HepG2 (cell line): ENCODE data around the gene PLIN3. TPM values are rescaled to one million over a fixed set of nuclear protein-coding genes. Genes with fewer than 3 reads are reported as not detected.

Experiments used
- ADNP ChIP-seq: sonication (generic); formaldehyde crosslinking; IDR thresholded peaks from 2 replicates; pipeline ENCODE4 v1.4.0; 2020; ENCODE audit warnings: missing genetic modification reagents
- AGO2 ChIP-seq: fragments of 200-400 bp; formaldehyde crosslinking; optimal IDR thresholded peaks from 2 replicates; pipeline ENCODE3; 2017; ENCODE audit warnings: mild to moderate bottlenecking, low read depth, low read length, moderate library complexity
- CHD4 ChIP-seq: fragments of 200-600 bp; sonication (generic); IDR thresholded peaks from 2 replicates; pipeline ENCODE4 v1.7.0; 2017; ENCODE audit warnings: mild to moderate bottlenecking, low read length, borderline replicate concordance
- DNMT1 ChIP-seq: sonication (generic); formaldehyde crosslinking; IDR thresholded peaks from 2 replicates; pipeline ENCODE4 v1.5.1; 2020; ENCODE audit warnings: mild to moderate bottlenecking, missing genetic modification reagents
- FOXK1 ChIP-seq: sonication (generic); formaldehyde crosslinking; IDR thresholded peaks from 2 replicates; pipeline ENCODE4 v1.4.0; 2020; ENCODE audit warnings: low read depth, missing genetic modification reagents, borderline replicate concordance
- HDAC2 ChIP-seq: sonication (generic); formaldehyde crosslinking; IDR thresholded peaks from 2 replicates; pipeline ENCODE4 v1.4.0; 2020; ENCODE audit warnings: missing genetic modification reagents
- KDM4B ChIP-seq: sonication (generic); formaldehyde crosslinking; IDR thresholded peaks from 2 replicates; pipeline ENCODE4 v1.4.0; 2020; ENCODE audit warnings: missing genetic modification reagents
- MED8 ChIP-seq: sonication (generic); formaldehyde crosslinking; IDR thresholded peaks from 2 replicates; pipeline ENCODE4 v1.8.1; 2023; ENCODE audit warnings: mild to moderate bottlenecking, missing genetic modification reagents; ENCODE audit not compliant: insufficient replicate concordance
- NR2F1 ChIP-seq, 2 experiments: fragments of 450-650 bp in 1 of 2; formaldehyde crosslinking in 1 of 2; IDR thresholded peaks; 2 replicates each; pipeline versions ENCODE4 v1.5.0 to v1.6.1; 2016 to 2020; ENCODE audit warnings: mild to moderate bottlenecking in 1 of 2, missing compliant biosample characterization in 1 of 2, missing genetic modification reagents in 1 of 2, moderate library complexity in 1 of 2
- NRL ChIP-seq: sonication (generic); formaldehyde crosslinking; IDR thresholded peaks from 2 replicates; pipeline ENCODE4 v1.5.0; 2020; ENCODE audit warnings: missing genetic modification reagents, mild to moderate bottlenecking, moderate library complexity, borderline replicate concordance
- PRPF4 ChIP-seq: fragments of 200-400 bp; formaldehyde crosslinking; IDR thresholded peaks from 2 replicates; pipeline ENCODE4 v1.6.1; 2016; ENCODE audit warnings: low read length, low read depth; ENCODE audit not compliant: poor library complexity, severe bottlenecking
- SAFB2 ChIP-seq: sonication (generic); formaldehyde crosslinking; IDR thresholded peaks from 2 replicates; pipeline ENCODE4 v1.5.1; 2020; ENCODE audit warnings: missing genetic modification reagents, low read depth, mild to moderate bottlenecking, borderline replicate concordance
- SMAD9 ChIP-seq: sonication (generic); formaldehyde crosslinking; IDR thresholded peaks from 2 replicates; pipeline ENCODE4 v1.5.1; 2020; ENCODE audit warnings: mild to moderate bottlenecking, missing genetic modification reagents
- SRY ChIP-seq: sonication (generic); formaldehyde crosslinking; IDR thresholded peaks from 2 replicates; pipeline ENCODE4 v1.8.0; 2022; ENCODE audit warnings: mild to moderate bottlenecking, missing genetic modification reagents
- U2AF2 ChIP-seq: fragments of 200-400 bp; formaldehyde crosslinking; IDR thresholded peaks from 2 replicates; pipeline ENCODE4 v1.6.1; 2017; ENCODE audit warnings: low read depth, mild to moderate bottlenecking, low read length
- ZBTB7A ChIP-seq: sonication (generic); formaldehyde crosslinking; IDR thresholded peaks from 2 replicates; pipeline ENCODE4 v1.8.0; 2022; ENCODE audit warnings: mild to moderate bottlenecking, missing genetic modification reagents
- ZNF354B ChIP-seq: sonication (generic); formaldehyde crosslinking; IDR thresholded peaks from 2 replicates; pipeline ENCODE4 v1.8.0; 2022; ENCODE audit warnings: mild to moderate bottlenecking, missing genetic modification reagents
- ZNF562 ChIP-seq: sonication (generic); formaldehyde crosslinking; IDR thresholded peaks from 2 replicates; pipeline ENCODE4 v1.8.0; 2022; ENCODE audit warnings: missing genetic modification reagents, borderline replicate concordance
- ZNF713 ChIP-seq: sonication (generic); formaldehyde crosslinking; IDR thresholded peaks from 2 replicates; pipeline ENCODE4 v1.4.0; 2020; ENCODE audit warnings: mild to moderate bottlenecking, missing genetic modification reagents
- ZNF737 ChIP-seq: sonication (generic); formaldehyde crosslinking; IDR thresholded peaks from 2 replicates; pipeline ENCODE4 v1.5.0; 2020; ENCODE audit warnings: missing genetic modification reagents, mild to moderate bottlenecking, borderline replicate concordance
- ZSCAN22 ChIP-seq: sonication (generic); formaldehyde crosslinking; IDR thresholded peaks from 2 replicates; pipeline ENCODE4 v1.4.0; 2020; ENCODE audit warnings: mild to moderate bottlenecking, missing genetic modification reagents
- ZSCAN9 ChIP-seq: IDR thresholded peaks from 2 replicates; pipeline ENCODE4 v1.6.1; 2016; ENCODE audit warnings: borderline replicate concordance
- polyA plus RNA-seq, 8 experiments: library from polyadenylated mRNA; depleted of rRNA in 3 of 8; stranded (reverse) in 7 of 8; unstranded in 1 of 8; fragments of >200 nt; fragmentation: Illumina TruSeq in 4 of 8; extraction: Trizol in 4 of 8; gene quantifications; 2 replicates each; pipeline versions ENCODE4 v1.2.1 to v1.2.3, GENCODE V29; 2011 to 2016; ENCODE audit warnings: low read depth in 4 of 8, missing spikeins in 1 of 8, mixed read lengths in 1 of 8; ENCODE audit not compliant: insufficient read depth in 1 of 8
- total RNA-seq, 5 experiments: library from RNA; depleted of rRNA; stranded (reverse); fragments of >200 nt; fragmentation: Illumina TruSeq; extraction: Trizol; gene quantifications; 2 replicates each; pipeline ENCODE4 v1.2.3, GENCODE V29; 2016; ENCODE audit warnings: low read depth in 1 of 5
- TF ChIP-seq, protein P1 (sequence below): fragments of 450-650 bp; IDR thresholded peaks from 2 replicates; pipeline ENCODE4 v1.6.1; 2016
- TF ChIP-seq, protein P2 (sequence below): sonication (generic); formaldehyde crosslinking; IDR thresholded peaks from 2 replicates; pipeline ENCODE4 v1.8.0; 2022; ENCODE audit warnings: missing genetic modification reagents, low read depth, mild to moderate bottlenecking, borderline replicate concordance
- TF ChIP-seq, protein P3 (sequence below): sonication (generic); formaldehyde crosslinking; IDR thresholded peaks from 2 replicates; pipeline ENCODE4 v1.8.1; 2022; ENCODE audit warnings: mild to moderate bottlenecking, missing genetic modification reagents
- TF ChIP-seq, protein P4 (sequence below): sonication (generic); formaldehyde crosslinking; IDR thresholded peaks from 2 replicates; pipeline ENCODE4 v1.4.0; 2020; ENCODE audit warnings: missing genetic modification reagents; ENCODE audit errors: not compliant biosample characterization
- TF ChIP-seq, protein P5 (sequence below): IDR thresholded peaks from 2 replicates; pipeline ENCODE4 v1.6.1; 2016; ENCODE audit warnings: low read depth, borderline replicate concordance

The PLIN3 gene
- total and polyA plus RNA-seq, 2 of the 13 experiments (the other 11 are each of a cell fraction or from before 2014, with no cell fraction given): 49.3 to 57.9 TPM

DNA sequence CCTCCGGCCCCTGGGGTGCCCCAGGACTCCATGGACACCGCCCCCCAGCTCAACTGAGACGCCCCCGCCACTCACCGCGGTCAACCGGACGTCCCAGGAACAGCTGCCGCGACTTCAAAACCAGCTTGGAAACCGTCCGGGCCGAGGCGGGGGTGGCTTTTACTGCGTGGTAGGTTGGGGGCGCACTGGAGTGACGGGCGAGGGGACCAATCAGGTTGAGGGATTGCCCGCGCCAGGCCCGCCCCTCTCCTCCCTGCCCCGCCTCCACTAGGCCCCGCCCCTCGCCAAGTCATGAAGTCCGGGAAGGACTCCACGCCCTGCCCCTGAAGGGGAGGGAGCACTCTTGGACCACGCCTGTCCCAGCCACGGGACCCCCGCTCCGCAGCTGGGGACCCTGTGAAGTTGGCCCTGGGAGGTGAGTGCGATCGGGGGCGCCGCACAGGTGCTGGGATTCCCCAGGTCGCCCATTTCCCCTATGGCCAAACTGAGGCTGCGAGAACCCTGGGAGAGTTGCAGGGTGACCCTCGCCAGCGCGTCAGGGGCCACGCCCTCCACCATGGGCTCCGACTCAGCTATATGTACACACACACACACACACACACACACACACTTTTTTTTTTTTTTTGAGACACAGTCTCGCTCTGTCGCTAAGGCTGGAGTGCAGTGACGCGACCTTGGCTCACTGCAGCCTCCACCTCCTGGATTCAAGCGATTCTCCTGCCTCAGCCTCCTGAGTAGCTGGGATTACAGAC, at the start of gene PLIN3 (continued):
- no peak for TF ChIP-seq SAFB2
- TF ChIP-seq, protein P1, sequence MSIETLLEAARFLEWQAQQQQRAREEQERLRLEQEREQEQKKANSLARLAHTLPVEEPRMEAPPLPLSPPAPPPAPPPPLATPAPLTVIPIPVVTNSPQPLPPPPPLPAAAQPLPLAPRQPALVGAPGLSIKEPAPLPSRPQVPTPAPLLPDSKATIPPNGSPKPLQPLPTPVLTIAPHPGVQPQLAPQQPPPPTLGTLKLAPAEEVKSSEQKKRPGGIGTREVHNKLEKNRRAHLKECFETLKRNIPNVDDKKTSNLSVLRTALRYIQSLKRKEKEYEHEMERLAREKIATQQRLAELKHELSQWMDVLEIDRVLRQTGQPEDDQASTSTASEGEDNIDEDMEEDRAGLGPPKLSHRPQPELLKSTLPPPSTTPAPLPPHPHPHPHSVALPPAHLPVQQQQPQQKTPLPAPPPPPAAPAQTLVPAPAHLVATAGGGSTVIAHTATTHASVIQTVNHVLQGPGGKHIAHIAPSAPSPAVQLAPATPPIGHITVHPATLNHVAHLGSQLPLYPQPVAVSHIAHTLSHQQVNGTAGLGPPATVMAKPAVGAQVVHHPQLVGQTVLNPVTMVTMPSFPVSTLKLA: peak; percentile 53; the same call in 1 of the 2 replicates
- TF ChIP-seq HDAC2: peak; percentile 79
- TF ChIP-seq, protein P2, sequence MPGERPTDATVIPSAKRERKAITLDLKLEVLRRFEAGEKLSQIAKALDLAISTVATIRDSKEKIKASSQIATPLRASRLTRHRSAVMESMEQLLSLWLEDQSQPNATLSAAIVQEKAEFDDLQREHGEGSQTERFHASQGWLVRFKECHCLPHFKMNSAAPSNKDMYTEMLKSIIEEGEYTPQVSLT (CRISPR knock-in tag): 0 out of 2 replicates have a peak, but pooled peaks have one; percentile 48
- no peak for TF ChIP-seq ZNF713 (CRISPR knock-in tag)
- no peak for TF ChIP-seq ZSCAN22 (CRISPR knock-in tag)
- no peak for TF ChIP-seq PRPF4
- peak; percentile 91 for TF ChIP-seq ADNP (CRISPR knock-in tag)
- TF ChIP-seq FOXK1 (CRISPR knock-in tag): 0 out of 2 replicates have a peak, but pooled peaks have one; percentile 47
- no peak for TF ChIP-seq ZNF737 (CRISPR knock-in tag)
- no peak for TF ChIP-seq DNMT1 (CRISPR knock-in tag)
- TF ChIP-seq, protein P3, sequence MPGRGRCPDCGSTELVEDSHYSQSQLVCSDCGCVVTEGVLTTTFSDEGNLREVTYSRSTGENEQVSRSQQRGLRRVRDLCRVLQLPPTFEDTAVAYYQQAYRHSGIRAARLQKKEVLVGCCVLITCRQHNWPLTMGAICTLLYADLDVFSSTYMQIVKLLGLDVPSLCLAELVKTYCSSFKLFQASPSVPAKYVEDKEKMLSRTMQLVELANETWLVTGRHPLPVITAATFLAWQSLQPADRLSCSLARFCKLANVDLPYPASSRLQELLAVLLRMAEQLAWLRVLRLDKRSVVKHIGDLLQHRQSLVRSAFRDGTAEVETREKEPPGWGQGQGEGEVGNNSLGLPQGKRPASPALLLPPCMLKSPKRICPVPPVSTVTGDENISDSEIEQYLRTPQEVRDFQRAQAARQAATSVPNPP (CRISPR knock-in tag): no peak
- TF ChIP-seq SRY: peak; percentile 78
- TF ChIP-seq NRL: no peak; the same call in 1 of the 2 replicates
- TF ChIP-seq ZNF354B: no peak
- peak; percentile 92 for TF ChIP-seq CHD4
- TF ChIP-seq, protein P4, sequence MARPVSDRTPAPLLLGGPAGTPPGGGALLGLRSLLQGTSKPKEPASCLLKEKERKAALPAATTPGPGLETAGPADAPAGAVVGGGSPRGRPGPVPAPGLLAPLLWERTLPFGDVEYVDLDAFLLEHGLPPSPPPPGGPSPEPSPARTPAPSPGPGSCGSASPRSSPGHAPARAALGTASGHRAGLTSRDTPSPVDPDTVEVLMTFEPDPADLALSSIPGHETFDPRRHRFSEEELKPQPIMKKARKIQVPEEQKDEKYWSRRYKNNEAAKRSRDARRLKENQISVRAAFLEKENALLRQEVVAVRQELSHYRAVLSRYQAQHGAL (CRISPR knock-in tag): no peak
- no peak for TF ChIP-seq MED8 (CRISPR knock-in tag)
- no peak for TF ChIP-seq ZNF562
- peak; percentile 64; the same call in 1 of the 2 replicates for TF ChIP-seq ZBTB7A (CRISPR knock-in tag)
- TF ChIP-seq AGO2: no peak
- no peak for TF ChIP-seq ZSCAN9 (CRISPR knock-in tag)
- TF ChIP-seq KDM4B: no peak
- TF ChIP-seq, protein P5, sequence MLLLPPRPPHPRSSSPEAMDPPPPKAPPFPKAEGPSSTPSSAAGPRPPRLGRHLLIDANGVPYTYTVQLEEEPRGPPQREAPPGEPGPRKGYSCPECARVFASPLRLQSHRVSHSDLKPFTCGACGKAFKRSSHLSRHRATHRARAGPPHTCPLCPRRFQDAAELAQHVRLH (CRISPR knock-in tag): peak; percentile 90; the same call in 1 of the 2 replicates
- TF ChIP-seq U2AF2: no peak
- TF ChIP-seq NR2F1 (CRISPR knock-in tag; IDR thresholded peaks at IDR 0.05): peak in 1 of 2 experiments; percentile 64; a peak in 2 of 4 replicates
- no peak for TF ChIP-seq SMAD9
